Cardiac fibroblast (primary cell): Measurements from ENCODE around the gene KRTAP6-3.

Experiments used
- DNase-seq, 2 donors: peaks; one replicate each; pipeline versions ENCODE4 v3.0.0 to v3.0.0-alpha.2; 2010; ENCODE audit warnings: low read depth in 2 of 2
- H3K4me3 ChIP-seq, 2 donors: replicated peaks in 1 of 2; 1 replicate in 1 of 2; 2 replicates in 1 of 2; pipeline ENCODE4 v1.5.1; 2011; ENCODE audit warnings: low read depth in 2 of 2, low read length in 2 of 2, mild to moderate bottlenecking in 2 of 2, moderate library complexity in 1 of 2
- CTCF ChIP-seq: IDR thresholded peaks from one replicate; pipeline ENCODE4 v1.5.1; 2011; ENCODE audit warnings: low read depth, mild to moderate bottlenecking, low read length, inconsistent platforms

The KRTAP6-3 gene

GRCh38 chr21:30600787-30601186 lies 8.5 kb downstream of the KRTAP6-3 start, which contains the start of gene KRTAP22-1:
KRTAP22-1 (plus strand) TSS chr21:30601087.
- no peak within 1 kb of the TSS for H3K4me3 ChIP-seq
- TF ChIP-seq CTCF, result no peak
- DNase-seq, result no peak

- TF ChIP-seq CTCF, result no peak
- H3K4me3 ChIP-seq, result no peak overlapping the region
- no peak for DNase-seq
Measured at GRCh38 chr21:30605968-30606367, 13.7 kb downstream of the KRTAP6-3 start.

GRCh38 chr21:30612132-30612531 lies 19.9 kb downstream of the KRTAP6-3 start:
- no peak for DNase-seq
- TF ChIP-seq CTCF, result no peak

GRCh38 chr21:30613836-30614235 lies 21.6 kb downstream of the KRTAP6-3 start, which contains the start of gene KRTAP6-1:
KRTAP6-1 (minus strand) TSS chr21:30613930; CDS start chr21:30613904, 26 bp downstream.
- no peak for DNase-seq
- H3K4me3 ChIP-seq, result no peak within 1 kb of the TSS
- TF ChIP-seq CTCF, result no peak

More at GRCh38 chr21:30612132-30612531, 19.9 kb downstream of the KRTAP6-3 start:
- H3K4me3 ChIP-seq, result no peak overlapping the region

GRCh38 chr21:30615199-30615598 lies 23.0 kb downstream of the KRTAP6-3 start:
- no peak for TF ChIP-seq CTCF
- no peak for DNase-seq
- H3K4me3 ChIP-seq, result no peak overlapping the region

- H3K4me3 ChIP-seq, result no peak within 1 kb of the TSS
- no peak for DNase-seq
- no peak for TF ChIP-seq CTCF
Measured at GRCh38 chr21:30616125-30616524, 23.9 kb downstream of the KRTAP6-3 start, which contains the start of gene KRTAP20-1. KRTAP20-1 (plus strand) TSS chr21:30616425; CDS start chr21:30616455, 30 bp downstream.

GRCh38 chr21:30620080-30620479 lies 27.8 kb downstream of the KRTAP6-3 start:
- DNase-seq, result no peak
- H3K4me3 ChIP-seq, result no peak overlapping the region
- no peak for TF ChIP-seq CTCF
